OCI-LY7 (cell line): ENCODE measurements around the gene PPHLN1. TPM values are rescaled to one million over a fixed set of nuclear protein-coding genes. Genes with fewer than 3 reads are reported as not detected.
A peak's percentile ranks its signal among the peaks of the same experiment; 100 is the strongest.

ENCODE experiments used
- BruUV-seq: library from RNA; stranded (reverse); fragments of 400-500 nt; replicated peaks from 2 replicates; lab custom pipeline; 2021; lab: Mats Ljungman, UMichigan
- CTCF ChIA-PET: fragments of 300-600 bp; sonication (Branson Sonifier 250); formaldehyde crosslinking; loops from one replicate; lab custom pipeline; 2022; ENCODE audit warnings: antibody characterized with exemption; ENCODE audit not compliant: unreplicated experiment; lab: Charles Lee
- POLR2A ChIA-PET: fragments of 300-600 bp; sonication (Branson Sonifier 250); formaldehyde crosslinking; loops from one replicate; lab custom pipeline; 2022; ENCODE audit warnings: antibody characterized with exemption; lab: Charles Lee
- DNase-seq: peaks from one replicate; pipeline ENCODE4 v3.0.0-alpha.2; 2015; ENCODE audit warnings: low spot score
- H2AFZ ChIP-seq: fragments of 200-600 bp; sonication (generic), shearing (Covaris generic); 2 replicates; pipeline ENCODE4 v1.6.1; 2014; ENCODE audit warnings: mild to moderate bottlenecking, antibody characterized with exemption, low read length, moderate library complexity
- H3K27ac ChIP-seq: fragments of 200-600 bp; sonication (generic); 2 replicates; pipeline ENCODE4 v1.5.1; 2014; ENCODE audit warnings: mixed run types, low read depth, mild to moderate bottlenecking, moderate library complexity, low read length, inconsistent platforms; ENCODE audit not compliant: poor library complexity, severe bottlenecking
- H3K36me3 ChIP-seq: fragments of 200-600 bp; sonication (generic); 2 replicates; pipeline ENCODE4 v1.6.1; 2014; ENCODE audit warnings: mild to moderate bottlenecking, antibody characterized with exemption, low read length, moderate library complexity, mixed read lengths; ENCODE audit not compliant: insufficient read depth
- H3K4me1 ChIP-seq: fragments of 200-600 bp; sonication (generic); 2 replicates; pipeline ENCODE4 v1.5.1; 2014; ENCODE audit warnings: mild to moderate bottlenecking, low read length; ENCODE audit not compliant: insufficient read depth, poor library complexity, severe bottlenecking
- H3K4me2 ChIP-seq: fragments of 200-600 bp; sonication (generic); 2 replicates; pipeline ENCODE4 v1.6.1; 2014; ENCODE audit warnings: mild to moderate bottlenecking, low read length
- H3K4me3 ChIP-seq: fragments of 200-600 bp; sonication (generic); 2 replicates; pipeline ENCODE4 v1.5.1; 2014; ENCODE audit warnings: mild to moderate bottlenecking, low read depth, low read length; ENCODE audit not compliant: poor library complexity, severe bottlenecking
- H3K79me2 ChIP-seq: fragments of 200-600 bp; sonication (generic); 2 replicates; pipeline ENCODE4 v1.6.1; 2016; ENCODE audit warnings: low read depth, mild to moderate bottlenecking, low read length, moderate library complexity, mixed read lengths; ENCODE audit not compliant: insufficient read depth
- H3K9me2 ChIP-seq: fragments of 200-600 bp; sonication (generic); 2 replicates; pipeline ENCODE4 v1.6.1; 2016; ENCODE audit warnings: mild to moderate bottlenecking, low read length, mixed read lengths; ENCODE audit not compliant: insufficient read depth
- H3K9me3 ChIP-seq: fragments of 200-600 bp; sonication (generic); 2 replicates; pipeline ENCODE4 v1.6.1; 2014; ENCODE audit warnings: mild to moderate bottlenecking, mixed run types, low read length, mixed read lengths
- H4K20me1 ChIP-seq: fragments of 200-600 bp; sonication (generic); 2 replicates; pipeline ENCODE4 v1.6.1; 2014; ENCODE audit warnings: mild to moderate bottlenecking, antibody characterized with exemption, low read length, moderate library complexity, mixed read lengths; ENCODE audit not compliant: insufficient read depth
- CTCF ChIP-seq: fragments of 200-600 bp; sonication (generic); conservative IDR thresholded peaks from 2 replicates; pipeline ENCODE4 v1.5.1; 2014; ENCODE audit warnings: mild to moderate bottlenecking, antibody characterized with exemption, low read length, moderate library complexity, mixed read lengths
- EZH2phosphoT487 ChIP-seq: fragments of 200-600 bp; sonication (generic); IDR thresholded peaks from 2 replicates; pipeline ENCODE4 v1.6.1; 2018; ENCODE audit warnings: low read depth, borderline replicate concordance, mild to moderate bottlenecking, mixed run types, antibody characterized with exemption, low read length, moderate library complexity, mixed read lengths
- intact Hi-C: fragments of 100-400 bp; cut with micrococcal nuclease; formaldehyde crosslinking; loops from one replicate; pipeline ENCODE4 v1.10.0; 2022; ENCODE audit not compliant: unreplicated experiment
- total RNA-seq, 2 experiments: library from RNA; depleted of rRNA in 1 of 2; stranded (reverse); fragments of >200 nt in 1 of 2; shearing (Covaris generic) in 1 of 2; gene quantifications; 2 replicates each; pipeline ENCODE4 v1.2.3, GENCODE V29; 2014 to 2022

Gene PPHLN1
- total RNA-seq, 2 experiments from 2014 or later = 95.3 to 97.6 TPM

GRCh38 chr12:42332301-42333285, 6.6 kb downstream of the PPHLN1 start:
- Histone ChIP-seq H4K20me1 (peaks cover 48% of the 10 kb centered on the region), H3K4me1 (peaks cover 40% of the 10 kb centered on the region), H3K27ac (no peak overlapping the region), H3K9me2 (no peaks in the 10 kb centered on the region), H3K4me2 (peak overlapping the region; percentile 12; the same call in 1 of the 2 replicates), H3K36me3 (peaks cover 44% of the 10 kb centered on the region), H3K79me2 (peaks cover 96% of the 10 kb centered on the region), H3K4me3 (no peak overlapping the region), H2AFZ (no peak overlapping the region), H3K9me3 (no peaks in the 10 kb centered on the region)
- POLR2A ChIA-PET = interaction anchor here (1.1 kb wide), 1 partner anchor 93 kb away, joined by 4 read pairs; no protein-coding TSS in a partner anchor
- TF ChIP-seq EZH2phosphoT487 (no peak), CTCF (peak; percentile 88)
- CTCF ChIA-PET = no interaction called here
- DNase-seq = peak; percentile 58
- no TSS peak for BruUV-seq
- intact Hi-C loops = loop anchor here (2.0 kb wide), 2 partner anchors 204 to 308 kb away; no protein-coding TSS in a partner anchor

- Histone ChIP-seq H3K4me1 (peaks cover 13% of the 10 kb centered on the region), H3K27ac (no peak overlapping the region), H2AFZ (no peak overlapping the region), H4K20me1 (peaks cover 34% of the 10 kb centered on the region), H3K9me3 (no peaks in the 10 kb centered on the region), H3K4me3 (no peak overlapping the region), H3K4me2 (no peak overlapping the region), H3K79me2 (peaks cover 83% of the 10 kb centered on the region), H3K9me2 (no peaks in the 10 kb centered on the region), H3K36me3 (peaks cover 70% of the 10 kb centered on the region)
- TF ChIP-seq EZH2phosphoT487 = no peak
- TF ChIP-seq CTCF = no peak
- POLR2A ChIA-PET = interaction anchor here (1.0 to 2.0 kb wide), 4 partner anchors 9 to 194 kb away, joined by 3 to 13 read pairs (median 4); no protein-coding TSS in a partner anchor
- no peak for DNase-seq
- BruUV-seq = TSS peak; percentile 1
- intact Hi-C loops = no loop called here
- CTCF ChIA-PET = no interaction called here
These were observed 10.3 kb downstream of the PPHLN1 start for GRCh38 chr12:42336286-42336685.
